Caco-2 (cell line): ENCODE data around the gene ATXN7. TPM values are rescaled to one million over a fixed set of nuclear protein-coding genes. Genes with fewer than 3 reads are reported as not detected.

Experiments
- BruUV-seq: library from RNA; stranded (reverse); fragments of 400-500 nt; replicated peaks from 2 replicates; lab custom pipeline; 2021; lab: Mats Ljungman, UMichigan
- CTCF ChIA-PET: fragments of 300-600 bp; sonication (Branson Sonifier 250); formaldehyde crosslinking; loops from one replicate; lab custom pipeline; 2022; ENCODE audit warnings: antibody characterized with exemption; lab: Charles Lee
- POLR2A ChIA-PET: fragments of 300-600 bp; sonication (Branson Sonifier 250); formaldehyde crosslinking; loops from one replicate; lab custom pipeline; 2022; ENCODE audit warnings: antibody characterized with exemption; lab: Charles Lee
- DNase-seq, 2 experiments: peaks; one replicate each; pipeline versions ENCODE4 v3.0.0 to v3.0.0-alpha.2; 2020 to 2022
- H3K27me3 ChIP-seq: replicated peaks from 2 replicates; pipeline ENCODE4 v1.6.0; 2011; ENCODE audit warnings: low read length; ENCODE audit not compliant: control insufficient read depth, insufficient read depth
- H3K36me3 ChIP-seq: 2 replicates; pipeline ENCODE4 v1.5.1; 2011; ENCODE audit warnings: low read length; ENCODE audit not compliant: control insufficient read depth, insufficient read depth
- H3K4me1 ChIP-seq: fragments of 250-450 bp; sonication (Bioruptor Pico); 2 replicates; pipeline ENCODE4 v1.5.1; 2020; ENCODE audit warnings: mild to moderate bottlenecking
- H3K4me3 ChIP-seq: 2 replicates; pipeline ENCODE4 v1.5.1; 2011; ENCODE audit warnings: low read depth, mild to moderate bottlenecking, control low read depth, low read length
- H3K9me3 ChIP-seq: fragments of 250-450 bp; sonication (Bioruptor Pico); 2 replicates; pipeline ENCODE4 v1.5.1; 2020; ENCODE audit warnings: mild to moderate bottlenecking, moderate library complexity
- H3K27ac Mint-ChIP-seq: one replicate; pipeline ENCODE4 v1.8.0; 2022; ENCODE audit warnings: mixed read lengths; ENCODE audit not compliant: unreplicated experiment
- H3K27me3 Mint-ChIP-seq: one replicate; pipeline ENCODE4 v1.8.0; 2022; ENCODE audit warnings: mixed read lengths; ENCODE audit not compliant: insufficient read depth, unreplicated experiment
- H3K36me3 Mint-ChIP-seq: one replicate; pipeline ENCODE4 v1.8.0; 2022; ENCODE audit warnings: mild to moderate bottlenecking, mixed read lengths; ENCODE audit not compliant: insufficient read depth, unreplicated experiment
- H3K4me1 Mint-ChIP-seq: one replicate; pipeline ENCODE4 v1.8.0; 2022; ENCODE audit warnings: low read depth, mixed read lengths; ENCODE audit not compliant: unreplicated experiment
- H3K4me3 Mint-ChIP-seq: one replicate; pipeline ENCODE4 v1.8.0; 2022; ENCODE audit warnings: mild to moderate bottlenecking, moderate library complexity, mixed read lengths; ENCODE audit not compliant: unreplicated experiment
- H3K9me3 Mint-ChIP-seq: one replicate; pipeline ENCODE4 v1.8.0; 2022; ENCODE audit warnings: mixed read lengths; ENCODE audit not compliant: unreplicated experiment
- intact Hi-C: fragments of 100-400 bp; cut with micrococcal nuclease; formaldehyde crosslinking; loops from one replicate; pipeline ENCODE4 v1.10.0; 2022; ENCODE audit not compliant: unreplicated experiment
- total RNA-seq: library from RNA; stranded (reverse); gene quantifications from 2 replicates; pipeline ENCODE4 v1.2.3, GENCODE V29; 2022
- TF ChIP-seq, protein P1 (sequence below), 2 experiments: fragments of 200-600 bp in 1 of 2; IDR thresholded peaks; 1 replicate in 1 of 2; 2 replicates in 1 of 2; pipeline versions ENCODE4 v1.5.1 to v1.8.0; 2011 to 2022; ENCODE audit warnings: antibody characterized with exemption in 1 of 2, control low read depth in 1 of 2, inconsistent platforms in 1 of 2, low read depth in 1 of 2, low read length in 1 of 2, mild to moderate bottlenecking in 1 of 2, moderate library complexity in 1 of 2; ENCODE audit not compliant: insufficient read depth in 1 of 2, severe bottlenecking in 1 of 2, unreplicated experiment in 1 of 2

ATXN7 gene
- total RNA-seq, 1 experiment from 2014 or later: 22.5 TPM

DNA sequence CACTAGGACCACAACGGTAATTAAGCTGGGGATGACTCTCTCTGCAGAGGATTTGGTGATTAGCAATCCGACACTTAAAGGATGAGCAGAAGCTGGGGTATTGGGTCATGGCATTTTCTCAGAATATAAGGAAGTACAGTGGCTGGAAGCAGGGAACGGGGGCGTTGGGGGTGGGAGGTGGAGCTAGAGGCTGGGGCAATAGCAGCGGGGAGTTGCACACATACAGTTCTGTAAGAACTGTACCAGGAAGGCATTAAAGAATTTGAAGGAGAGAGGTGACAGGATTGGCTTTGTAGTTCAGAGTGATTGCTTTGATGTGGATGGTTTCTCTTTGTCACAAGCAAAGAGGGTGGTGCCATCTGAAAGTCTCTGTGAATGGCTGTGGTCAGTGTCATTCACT lies 131.4 kb downstream of the ATXN7 start:
- Histone ChIP-seq H3K4me1 (no peaks in the 10 kb centered on the region), H3K36me3 (peaks cover 1% of the 10 kb centered on the region), H3K27me3 (no peaks in the 10 kb centered on the region), H3K9me3 (no peaks in the 10 kb centered on the region), H3K4me3 (no peak overlapping the region)
- no TSS peak for BruUV-seq
- H3K36me3 Mint-ChIP-seq: peaks cover 64% of the 10 kb centered on the region
- CTCF ChIA-PET: interaction anchor here (1.6 kb wide), 1 partner anchor 35 kb away, joined by 5 read pairs; no protein-coding TSS in a partner anchor
- no peak overlapping the region for H3K27ac Mint-ChIP-seq
- TF ChIP-seq, protein P1, sequence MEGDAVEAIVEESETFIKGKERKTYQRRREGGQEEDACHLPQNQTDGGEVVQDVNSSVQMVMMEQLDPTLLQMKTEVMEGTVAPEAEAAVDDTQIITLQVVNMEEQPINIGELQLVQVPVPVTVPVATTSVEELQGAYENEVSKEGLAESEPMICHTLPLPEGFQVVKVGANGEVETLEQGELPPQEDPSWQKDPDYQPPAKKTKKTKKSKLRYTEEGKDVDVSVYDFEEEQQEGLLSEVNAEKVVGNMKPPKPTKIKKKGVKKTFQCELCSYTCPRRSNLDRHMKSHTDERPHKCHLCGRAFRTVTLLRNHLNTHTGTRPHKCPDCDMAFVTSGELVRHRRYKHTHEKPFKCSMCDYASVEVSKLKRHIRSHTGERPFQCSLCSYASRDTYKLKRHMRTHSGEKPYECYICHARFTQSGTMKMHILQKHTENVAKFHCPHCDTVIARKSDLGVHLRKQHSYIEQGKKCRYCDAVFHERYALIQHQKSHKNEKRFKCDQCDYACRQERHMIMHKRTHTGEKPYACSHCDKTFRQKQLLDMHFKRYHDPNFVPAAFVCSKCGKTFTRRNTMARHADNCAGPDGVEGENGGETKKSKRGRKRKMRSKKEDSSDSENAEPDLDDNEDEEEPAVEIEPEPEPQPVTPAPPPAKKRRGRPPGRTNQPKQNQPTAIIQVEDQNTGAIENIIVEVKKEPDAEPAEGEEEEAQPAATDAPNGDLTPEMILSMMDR (IDR thresholded peaks at IDR 0.05; ENCODE audit: insufficient read depth in 1 of 2, low read depth in 1 of 2, low read length in 1 of 2, severe bottlenecking in 1 of 2, unreplicated experiment in 1 of 2): no peak
- no peaks in the 10 kb centered on the region for H3K4me1 Mint-ChIP-seq
- DNase-seq: no peak
- no peaks in the 10 kb centered on the region for H3K27me3 Mint-ChIP-seq
- no peaks in the 10 kb centered on the region for H3K9me3 Mint-ChIP-seq
- H3K4me3 Mint-ChIP-seq: no peak overlapping the region
- intact Hi-C loops: no loop called here
- POLR2A ChIA-PET: no interaction called here

DNA sequence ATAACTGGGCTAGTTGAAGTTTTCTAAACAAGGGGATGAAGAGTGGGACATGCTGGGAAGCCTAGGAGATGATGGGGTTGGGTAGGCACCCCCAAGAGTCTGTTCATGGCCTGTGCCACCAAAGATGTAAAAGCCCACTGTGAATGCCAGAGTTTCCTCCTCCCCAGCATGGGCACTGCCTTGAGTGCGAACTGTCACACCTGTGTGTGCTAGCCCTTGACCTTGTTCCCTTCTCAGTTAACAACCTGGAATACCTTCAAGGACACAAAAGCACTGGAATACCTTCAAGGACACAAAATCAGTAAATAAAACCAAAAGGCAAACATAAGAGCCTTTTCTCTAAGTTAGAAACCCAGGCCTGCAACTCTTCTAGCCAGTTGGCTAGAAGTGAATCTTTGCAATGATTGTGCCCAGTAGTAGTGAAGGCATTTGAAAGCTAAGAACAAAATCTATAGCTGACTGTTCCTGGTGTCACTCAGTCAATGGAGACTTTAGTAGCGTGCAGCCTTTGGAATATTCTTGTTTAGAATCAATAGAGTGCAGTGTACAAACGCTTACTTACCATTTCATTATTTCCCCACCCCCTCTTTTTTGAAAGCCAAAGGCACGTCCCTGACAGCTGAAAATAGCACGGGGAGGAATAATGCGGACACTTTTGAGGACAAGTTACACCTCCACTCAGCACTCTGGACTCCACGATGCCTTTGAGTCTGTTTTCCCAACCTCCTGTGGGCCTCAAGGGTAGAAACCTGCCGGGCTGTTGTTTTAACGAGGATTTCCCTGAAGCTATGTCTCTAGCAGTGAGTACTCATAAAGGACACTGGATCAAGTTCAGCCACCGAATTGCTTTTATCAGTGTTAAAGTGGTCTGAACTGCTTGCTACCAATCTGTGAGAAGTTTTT lies 135.4 kb downstream of the ATXN7 start:
- intact Hi-C loops: no loop called here
- Histone ChIP-seq H3K36me3 (peaks cover 1% of the 10 kb centered on the region), H3K27me3 (no peaks in the 10 kb centered on the region), H3K4me3 (no peak overlapping the region), H3K4me1 (no peaks in the 10 kb centered on the region), H3K9me3 (no peaks in the 10 kb centered on the region)
- Mint-ChIP-seq H3K36me3 (peaks cover 51% of the 10 kb centered on the region), H3K4me3 (no peak overlapping the region), H3K9me3 (no peaks in the 10 kb centered on the region), H3K27ac (no peak overlapping the region), H3K27me3 (no peaks in the 10 kb centered on the region), H3K4me1 (no peaks in the 10 kb centered on the region)
- no peak for DNase-seq
- BruUV-seq: no TSS peak
- CTCF ChIA-PET: no interaction called here
- POLR2A ChIA-PET: no interaction called here
- TF ChIP-seq, protein P1 (IDR thresholded peaks at IDR 0.05; ENCODE audit: insufficient read depth in 1 of 2, low read depth in 1 of 2, low read length in 1 of 2, severe bottlenecking in 1 of 2, unreplicated experiment in 1 of 2): no peak

DNA sequence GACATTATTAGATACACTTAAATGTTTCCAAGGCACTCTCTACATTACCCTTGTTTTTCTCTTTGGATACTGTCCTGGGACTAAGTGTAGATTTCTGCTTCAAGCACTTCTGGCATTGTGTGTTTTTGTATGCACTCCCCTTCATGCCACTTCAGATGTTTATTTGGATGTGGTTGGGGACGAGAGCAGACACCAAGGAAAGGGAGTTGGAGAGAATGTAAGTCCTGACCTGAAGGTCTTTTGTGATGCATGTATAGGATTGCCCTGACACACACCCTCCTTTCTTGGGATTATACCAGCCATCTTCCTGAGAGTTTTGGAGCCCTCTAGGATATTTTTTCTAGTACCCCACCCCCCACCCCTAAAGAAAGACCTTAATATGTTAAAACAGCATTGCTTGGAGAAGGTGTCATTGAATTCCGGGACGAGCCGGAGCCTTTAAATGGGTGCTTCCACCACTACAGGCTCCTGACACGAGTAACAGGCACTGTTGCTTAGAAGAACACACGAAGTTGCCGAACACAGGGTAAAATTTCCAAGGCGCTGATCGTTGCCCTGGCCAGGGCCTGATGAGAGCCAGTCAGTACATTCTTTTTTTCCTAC lies 136.9 kb downstream of the ATXN7 start:
- intact Hi-C loops: no loop called here
- TF ChIP-seq, protein P1 (IDR thresholded peaks at IDR 0.05; ENCODE audit: insufficient read depth in 1 of 2, low read depth in 1 of 2, low read length in 1 of 2, severe bottlenecking in 1 of 2, unreplicated experiment in 1 of 2): no peak
- H3K4me1 Mint-ChIP-seq: no peaks in the 10 kb centered on the region
- no peak for DNase-seq
- H3K9me3 Mint-ChIP-seq: no peaks in the 10 kb centered on the region
- H3K27me3 Mint-ChIP-seq: no peaks in the 10 kb centered on the region
- Histone ChIP-seq H3K9me3 (no peaks in the 10 kb centered on the region), H3K4me1 (no peaks in the 10 kb centered on the region), H3K4me3 (no peak overlapping the region), H3K36me3 (no peaks in the 10 kb centered on the region; the same call in none of the 2 replicates), H3K27me3 (no peaks in the 10 kb centered on the region)
- ChIA-PET CTCF (no interaction called here), POLR2A (no interaction called here)
- H3K36me3 Mint-ChIP-seq: peaks cover 43% of the 10 kb centered on the region
- BruUV-seq: no TSS peak
- H3K4me3 Mint-ChIP-seq: no peak overlapping the region
- no peak overlapping the region for H3K27ac Mint-ChIP-seq
